Measurements from ENCODE around the gene BABAM2.

DNA sequence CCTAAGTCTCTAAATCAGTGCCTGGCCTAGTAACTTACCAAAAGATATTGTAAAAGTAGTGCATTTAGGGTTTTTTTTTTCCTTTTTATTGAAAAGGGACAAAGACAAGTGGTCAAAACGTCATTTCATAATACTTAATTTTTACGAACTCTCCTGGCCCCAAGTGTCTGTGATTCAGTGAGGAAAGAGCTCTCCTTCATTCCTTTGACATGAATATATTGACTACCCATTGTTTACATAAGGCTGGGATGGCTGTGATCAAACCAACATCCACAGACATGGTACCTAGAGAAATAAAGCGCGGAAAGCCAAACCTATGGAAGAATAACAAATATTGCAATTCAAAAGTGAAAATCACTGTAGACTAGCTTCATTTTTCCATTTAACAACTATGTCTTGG, 198.4 kb downstream of the BABAM2 start:
- TF ChIP-seq, protein P1, sequence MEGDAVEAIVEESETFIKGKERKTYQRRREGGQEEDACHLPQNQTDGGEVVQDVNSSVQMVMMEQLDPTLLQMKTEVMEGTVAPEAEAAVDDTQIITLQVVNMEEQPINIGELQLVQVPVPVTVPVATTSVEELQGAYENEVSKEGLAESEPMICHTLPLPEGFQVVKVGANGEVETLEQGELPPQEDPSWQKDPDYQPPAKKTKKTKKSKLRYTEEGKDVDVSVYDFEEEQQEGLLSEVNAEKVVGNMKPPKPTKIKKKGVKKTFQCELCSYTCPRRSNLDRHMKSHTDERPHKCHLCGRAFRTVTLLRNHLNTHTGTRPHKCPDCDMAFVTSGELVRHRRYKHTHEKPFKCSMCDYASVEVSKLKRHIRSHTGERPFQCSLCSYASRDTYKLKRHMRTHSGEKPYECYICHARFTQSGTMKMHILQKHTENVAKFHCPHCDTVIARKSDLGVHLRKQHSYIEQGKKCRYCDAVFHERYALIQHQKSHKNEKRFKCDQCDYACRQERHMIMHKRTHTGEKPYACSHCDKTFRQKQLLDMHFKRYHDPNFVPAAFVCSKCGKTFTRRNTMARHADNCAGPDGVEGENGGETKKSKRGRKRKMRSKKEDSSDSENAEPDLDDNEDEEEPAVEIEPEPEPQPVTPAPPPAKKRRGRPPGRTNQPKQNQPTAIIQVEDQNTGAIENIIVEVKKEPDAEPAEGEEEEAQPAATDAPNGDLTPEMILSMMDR (IDR thresholded peaks at IDR 0.05) = no peak
- TF ChIP-seq POLR2A (IDR thresholded peaks at IDR 0.05) = no peak
- no peak for TF ChIP-seq POLR2AphosphoS5 (IDR thresholded peaks at IDR 0.05)
- no peak for TF ChIP-seq EP300 (IDR thresholded peaks at IDR 0.05)

All from sigmoid colon (tissue), 4 donors.